NCI-H2107 treated with DMSO at 0.1 percent for 48 hours (cell line): ENCODE results near the gene OARD1.
"Not testable (repeated sequence)": the region's sequence is repeated elsewhere in the genome, so short reads cannot be mapped to it uniquely, and the experiment has no call there.

Experiments used
- DNase-seq: peaks from one replicate; lab custom pipeline; 2025; ENCODE audit not compliant: unreplicated experiment; lab: John Stamatoyannopoulos, UW

OARD1 gene, protein sequence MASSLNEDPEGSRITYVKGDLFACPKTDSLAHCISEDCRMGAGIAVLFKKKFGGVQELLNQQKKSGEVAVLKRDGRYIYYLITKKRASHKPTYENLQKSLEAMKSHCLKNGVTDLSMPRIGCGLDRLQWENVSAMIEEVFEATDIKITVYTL

GRCh38 chr6:41071923-41072835 lies at the start of gene OARD1:
Gene OARD1, minus strand, starts transcription at chr6:41072356. Its CDS starts 722 bp downstream, at chr6:41071634.
- peak; percentile 98 for DNase-seq

DNA sequence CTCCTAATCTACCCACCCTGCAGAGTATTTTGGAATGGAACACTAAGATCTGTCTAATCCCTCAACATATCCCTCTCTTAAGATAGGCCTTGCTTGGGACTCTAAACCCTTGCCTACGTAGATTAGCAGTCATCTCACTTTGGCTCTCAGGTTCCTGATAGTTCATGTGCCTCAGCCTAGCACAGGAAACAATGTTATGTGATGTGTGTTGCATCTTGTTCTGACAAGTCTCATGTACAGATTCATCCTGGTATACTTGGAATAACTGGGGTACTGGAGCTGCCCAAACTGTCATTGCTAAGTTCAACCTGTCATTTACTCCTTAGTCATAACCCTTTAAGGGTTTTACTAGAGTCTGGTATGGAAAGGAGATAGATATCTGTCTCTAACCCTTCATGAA lies 47.9 kb upstream of the OARD1 start:
- no peak for DNase-seq

- DNase-seq: no peak
These were observed 47.4 kb upstream of the OARD1 start for GRCh38 chr6:41119508-41119907.

DNA sequence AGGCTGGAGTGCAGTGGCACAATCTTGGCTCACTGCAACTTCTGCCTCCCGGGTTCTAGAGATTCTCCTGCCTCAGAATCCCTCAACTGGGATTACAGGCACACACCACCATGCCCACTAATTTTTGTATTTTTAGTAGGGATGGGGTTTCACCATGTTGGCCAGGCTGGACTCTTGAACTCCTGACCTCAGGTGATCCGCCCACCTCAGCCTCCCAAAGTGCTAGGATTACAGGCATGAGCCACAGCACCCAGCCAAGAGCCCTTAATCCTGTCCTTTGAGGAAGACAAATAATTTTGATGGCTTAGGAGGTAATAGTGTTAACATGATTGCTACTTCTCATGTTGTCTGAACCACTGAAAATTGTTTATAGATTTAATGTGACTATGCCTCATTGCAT lies 42.9 kb upstream of the OARD1 start:
- DNase-seq: not testable (repeated sequence)

DNA sequence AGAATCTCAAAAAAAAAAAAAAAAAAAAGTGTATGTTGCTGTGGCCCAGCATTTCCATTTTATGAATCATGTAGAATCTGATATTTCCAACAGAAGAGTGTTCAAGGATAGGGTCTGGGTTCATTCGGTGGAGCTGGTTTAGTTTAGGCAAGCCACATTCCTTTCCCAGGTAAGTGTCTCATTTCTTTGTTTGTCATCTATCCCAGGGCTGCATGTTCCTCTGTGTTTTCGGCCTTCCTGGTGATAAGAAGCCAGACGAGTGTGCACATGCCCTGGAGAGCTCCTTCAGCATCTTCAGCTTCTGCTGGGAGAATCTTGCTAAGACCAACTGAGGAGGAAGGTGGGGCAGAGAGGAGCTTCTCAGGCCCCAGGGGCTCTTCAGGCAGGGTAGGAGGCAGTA lies 38.9 kb upstream of the OARD1 start:
- DNase-seq: no peak

GRCh38 chr6:41103847-41104246 lies 31.7 kb upstream of the OARD1 start:
- DNase-seq: no peak

GRCh38 chr6:41100871-41101287 lies 28.7 kb upstream of the OARD1 start:
- DNase-seq: no peak

DNA sequence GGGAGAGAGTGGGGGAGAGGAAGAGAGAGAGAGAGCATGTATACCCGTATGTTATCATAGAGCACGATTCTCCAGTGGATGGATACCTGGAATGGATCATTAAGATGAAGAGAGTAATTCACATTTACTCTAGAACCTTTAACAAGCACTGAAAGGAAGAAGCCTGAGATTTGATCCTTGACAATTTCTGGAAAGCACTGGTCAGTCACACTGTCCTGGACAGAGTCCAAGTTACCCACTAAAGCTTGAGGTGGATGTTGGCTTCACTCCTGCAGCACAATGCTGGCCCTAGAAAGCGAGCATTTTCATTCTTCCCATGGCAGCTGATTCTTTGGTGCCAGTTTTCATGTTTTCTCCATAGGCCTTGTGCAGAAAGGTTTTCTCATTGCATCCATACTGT lies 26.2 kb upstream of the OARD1 start:
- no peak for DNase-seq

DNA sequence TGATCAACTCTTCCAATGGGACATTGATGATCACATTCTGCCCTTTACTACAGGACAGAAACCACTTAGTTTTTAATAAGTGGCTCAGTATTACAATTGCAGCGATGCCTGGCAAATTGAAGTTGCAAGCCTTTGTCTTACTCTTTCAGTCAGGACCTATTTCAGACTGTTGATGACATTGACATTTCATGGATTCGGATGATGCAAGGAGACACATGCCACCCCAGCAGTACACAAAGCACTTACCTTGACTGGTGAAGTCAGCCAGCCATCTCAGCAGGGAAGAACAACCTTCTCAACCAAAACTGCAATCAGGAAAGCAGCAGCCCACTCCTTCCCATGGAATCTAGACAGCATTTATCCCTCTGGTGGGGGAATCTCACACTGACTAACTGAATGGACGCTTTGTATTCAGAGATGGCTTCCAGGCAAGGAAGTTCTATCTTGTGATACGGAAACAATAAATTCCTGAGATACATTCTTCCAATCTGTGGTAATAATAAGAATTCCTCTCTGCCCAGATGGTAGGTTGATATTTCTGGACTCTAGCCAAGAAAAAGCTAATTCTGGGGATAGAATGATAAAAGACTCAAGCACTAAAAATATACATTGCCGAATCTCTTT lies 25.4 kb upstream of the OARD1 start:
- no peak for DNase-seq

GRCh38 chr6:41093729-41094128 lies 21.6 kb upstream of the OARD1 start:
- DNase-seq: no peak

GRCh38 chr6:41092421-41093140 lies 20.4 kb upstream of the OARD1 start:
- no peak for DNase-seq

DNA sequence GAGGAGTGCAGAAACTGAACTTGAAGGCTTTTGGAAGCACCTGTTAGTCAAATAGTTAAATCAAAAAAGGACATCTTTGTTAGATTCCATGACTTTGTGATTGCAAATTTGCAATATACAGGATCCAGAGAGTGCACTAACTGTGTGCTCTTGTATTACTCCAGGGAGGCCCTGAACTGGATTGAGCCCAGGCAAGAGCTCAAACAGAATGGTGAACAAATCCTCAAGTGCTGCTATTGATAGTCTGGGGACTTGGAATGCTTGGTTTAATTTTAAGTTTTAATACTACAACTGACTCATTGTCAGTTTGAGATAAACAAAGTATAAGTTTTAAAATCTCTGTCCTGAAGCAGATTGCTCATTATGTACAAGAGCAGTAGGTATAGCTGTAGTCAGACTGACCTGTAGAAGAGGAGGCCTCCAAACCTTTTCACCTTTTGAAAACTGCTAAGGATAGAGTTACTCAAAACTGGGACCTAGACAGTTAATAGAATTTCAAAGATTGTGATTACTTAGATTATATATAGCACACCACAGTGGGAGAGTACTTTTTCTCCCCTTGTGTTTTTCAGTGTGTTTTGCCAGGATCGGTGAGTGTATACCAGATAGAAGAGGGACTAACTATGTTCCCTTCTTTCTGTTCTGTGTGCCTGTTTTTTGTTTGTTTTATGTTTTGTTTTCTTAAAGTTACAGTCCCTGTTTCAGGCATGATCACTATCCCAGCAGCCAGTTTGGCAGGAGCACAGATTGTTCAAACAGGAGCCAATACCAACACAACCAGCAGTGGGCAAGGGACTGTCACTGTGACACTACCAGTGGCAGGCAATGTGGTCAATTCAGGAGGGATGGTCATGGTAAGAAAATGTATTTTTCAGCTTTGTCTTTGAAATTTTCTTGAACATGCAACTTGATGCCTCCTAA lies 18.9 kb upstream of the OARD1 start:
- no peak for DNase-seq

DNA sequence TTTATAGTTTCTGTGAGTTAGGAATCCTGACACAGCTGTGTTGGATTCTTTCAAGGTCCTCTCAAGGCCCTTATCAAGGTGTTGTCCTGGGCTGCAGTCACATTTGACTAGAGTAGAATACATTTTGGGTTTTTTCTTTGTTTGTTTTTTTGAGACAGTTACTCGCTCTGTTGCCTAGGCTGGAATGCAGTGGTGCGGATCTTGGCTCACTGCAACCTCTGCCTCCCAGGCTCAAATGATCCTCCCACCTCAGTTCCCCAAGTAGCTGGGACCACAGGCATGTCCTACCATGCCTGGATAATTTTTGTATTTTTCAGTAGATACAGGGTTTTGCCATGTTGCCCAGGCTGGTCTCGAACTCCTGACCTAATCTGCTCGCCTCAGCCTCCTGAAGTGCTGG lies 16.3 kb upstream of the OARD1 start:
- DNase-seq: no peak

DNA sequence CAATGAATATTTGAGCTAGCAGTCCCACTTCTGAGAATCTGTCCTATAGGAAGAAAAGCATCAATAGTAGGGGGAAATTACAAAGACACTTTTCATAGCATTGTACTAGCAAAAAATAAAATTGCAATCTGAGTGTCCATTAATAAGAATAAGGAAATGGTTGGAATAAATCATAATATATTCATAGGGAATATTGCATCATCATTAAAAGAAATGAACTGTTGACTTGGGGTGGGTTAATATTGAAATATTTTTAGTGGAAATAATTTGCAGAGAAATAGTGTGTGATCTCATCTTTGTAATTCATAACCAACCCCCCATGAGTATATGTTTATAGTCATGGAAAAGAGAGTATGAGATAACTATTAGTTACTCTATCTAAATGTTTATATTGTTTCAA lies 13.0 kb upstream of the OARD1 start:
- DNase-seq: no peak

- DNase-seq: no peak
These were observed 10.9 kb upstream of the OARD1 start for GRCh38 chr6:41083072-41083471.

DNA sequence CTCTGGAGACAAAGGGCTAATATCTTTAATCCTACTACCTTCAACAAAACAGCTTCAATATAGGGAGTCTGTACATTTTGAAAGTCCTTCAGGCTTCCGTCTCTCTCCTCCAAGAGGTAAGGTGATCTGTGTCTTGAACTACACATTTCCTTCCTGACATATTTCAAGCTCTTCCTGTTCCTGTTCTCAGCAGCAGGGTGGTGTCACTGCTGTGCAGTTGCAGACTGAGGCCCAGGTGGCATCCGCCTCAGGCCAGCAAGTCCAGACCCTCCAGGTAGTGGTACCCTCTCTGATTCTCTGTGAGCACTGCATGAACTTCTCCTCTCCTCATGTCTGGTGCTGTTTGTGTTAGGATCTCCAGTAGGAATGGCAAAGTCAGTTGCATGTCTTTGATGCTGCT lies 8.5 kb upstream of the OARD1 start:
- DNase-seq: no peak

DNA sequence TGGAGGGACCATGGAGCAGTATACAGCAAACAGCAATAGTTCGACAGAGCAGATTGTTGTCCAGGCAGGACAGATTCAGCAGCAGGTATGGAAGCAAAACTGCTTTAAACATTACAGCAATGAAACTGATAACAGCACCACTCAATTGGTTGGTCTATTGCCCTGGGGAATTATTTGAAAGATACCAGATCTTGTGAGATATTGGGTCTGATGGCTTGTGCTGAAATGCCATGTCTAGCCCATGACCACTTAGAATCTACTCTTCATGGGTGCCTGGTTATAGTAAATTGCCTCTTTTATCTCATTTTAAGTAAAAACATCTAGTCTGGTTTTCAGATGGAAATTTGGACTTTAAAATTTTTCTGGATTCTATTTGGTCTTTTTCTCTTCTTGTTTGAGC lies 6.9 kb upstream of the OARD1 start:
- DNase-seq: no peak

DNA sequence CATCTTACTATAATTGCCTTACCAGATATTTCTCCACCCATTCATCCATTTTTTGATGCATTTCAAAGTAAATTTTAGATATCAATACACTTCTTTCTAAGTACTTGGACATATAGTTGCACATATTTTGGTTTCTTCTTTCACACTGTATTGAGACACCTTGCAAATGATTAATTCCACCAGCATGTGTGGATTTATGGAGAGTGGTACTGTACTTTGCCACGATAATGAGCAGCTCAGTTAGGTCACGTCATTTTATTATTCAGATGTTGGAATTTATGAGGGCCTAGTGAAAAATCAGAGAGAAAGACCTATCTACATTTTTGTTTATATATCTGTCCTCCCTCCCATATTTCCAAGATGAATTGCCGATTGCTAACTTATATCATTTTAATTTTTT lies 5.9 kb upstream of the OARD1 start:
- DNase-seq: no peak

GRCh38 chr6:41077536-41077935 lies 5.4 kb upstream of the OARD1 start:
- no peak for DNase-seq
